Gastrocnemius medialis (tissue), 4 donors: ENCODE results near the gene PLA2G12B.

Source experiments
- CTCF ChIP-seq, 5 experiments: fragments of 450-650 bp in 3 of 5; fragments of 200-600 bp in 2 of 5; sonication (generic) in 2 of 5; IDR thresholded peaks in 4 of 5; conservative IDR thresholded peaks in 1 of 5; 1 replicate in 4 of 5; 2 replicates in 1 of 5; pipeline ENCODE4 v1.5.1; 2016 to 2019; ENCODE audit warnings: antibody characterized with exemption in 5 of 5, mild to moderate bottlenecking in 3 of 5, moderate library complexity in 3 of 5
- POLR2A ChIP-seq, 2 donors: fragments of 450-650 bp; IDR thresholded peaks; one replicate each; pipeline ENCODE4 v1.6.1; 2017; ENCODE audit warnings: antibody characterized with exemption in 2 of 2, mild to moderate bottlenecking in 2 of 2, moderate library complexity in 2 of 2

- TF ChIP-seq POLR2A (IDR thresholded peaks at IDR 0.05) (no peak), CTCF (IDR thresholded peaks at IDR 0.05 in 4 of 5, conservative IDR thresholded peaks at IDR 0.05 in 1 of 5) (no peak)
These were observed 2.4 kb downstream of the PLA2G12B start for GRCh38 chr10:72952189-72952588.
